Measurements from ENCODE around the gene SNX15.
"Not testable (repeated sequence)": the region's sequence is repeated elsewhere in the genome, so short reads cannot be mapped to it uniquely, and the experiment has no call there.

Gene SNX15, protein sequence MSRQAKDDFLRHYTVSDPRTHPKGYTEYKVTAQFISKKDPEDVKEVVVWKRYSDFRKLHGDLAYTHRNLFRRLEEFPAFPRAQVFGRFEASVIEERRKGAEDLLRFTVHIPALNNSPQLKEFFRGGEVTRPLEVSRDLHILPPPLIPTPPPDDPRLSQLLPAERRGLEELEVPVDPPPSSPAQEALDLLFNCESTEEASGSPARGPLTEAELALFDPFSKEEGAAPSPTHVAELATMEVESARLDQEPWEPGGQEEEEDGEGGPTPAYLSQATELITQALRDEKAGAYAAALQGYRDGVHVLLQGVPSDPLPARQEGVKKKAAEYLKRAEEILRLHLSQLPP

DNA sequence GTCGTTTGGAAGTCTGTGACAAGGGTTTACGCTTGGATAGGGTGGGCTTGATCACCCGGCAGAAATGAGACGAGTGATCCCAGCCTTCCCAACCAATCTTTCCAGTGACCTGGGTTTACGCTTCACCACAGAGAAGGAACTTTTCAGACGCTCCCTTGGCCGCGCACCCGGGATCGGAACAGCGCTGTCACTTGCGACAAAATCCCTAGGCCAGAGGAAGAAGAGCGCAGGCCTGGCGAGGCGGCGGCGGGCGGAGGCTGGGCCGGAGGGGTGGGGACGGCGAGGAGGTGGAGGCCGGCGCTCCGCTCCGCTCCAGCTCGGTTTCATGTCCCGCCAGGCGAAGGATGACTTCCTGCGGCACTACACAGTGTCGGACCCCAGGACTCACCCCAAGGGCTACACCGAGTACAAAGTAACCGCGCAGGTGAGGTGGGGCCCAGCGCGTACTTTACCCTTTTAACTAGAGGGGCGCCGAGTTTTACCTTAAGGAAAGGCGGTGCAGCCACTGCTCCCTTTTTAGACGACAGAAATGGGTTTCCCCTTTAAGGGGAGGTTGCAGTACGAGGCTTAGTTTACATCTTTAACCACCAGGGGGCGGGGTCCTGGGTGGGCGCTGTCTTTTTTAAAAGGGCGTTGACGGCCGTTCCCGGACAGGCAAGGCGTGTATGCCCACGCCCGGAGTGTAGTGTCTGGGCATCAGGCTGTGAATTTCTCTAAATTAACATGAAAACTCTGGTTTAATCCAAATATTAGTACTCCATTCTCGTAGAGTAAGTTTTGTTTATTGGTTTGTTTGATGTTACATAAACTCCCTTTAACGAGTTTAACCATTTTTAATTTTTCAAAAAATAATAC lies at the start of gene SNX15:
Gene SNX15 (plus strand): TSS at position 227 of the 855 bp plus-strand sequence. CDS start 99 bp downstream, at position 326.
- in situ Hi-C loops (cut with MboI; ENCODE audit: low sequenced_read_pairs): no loop called here

DNA sequence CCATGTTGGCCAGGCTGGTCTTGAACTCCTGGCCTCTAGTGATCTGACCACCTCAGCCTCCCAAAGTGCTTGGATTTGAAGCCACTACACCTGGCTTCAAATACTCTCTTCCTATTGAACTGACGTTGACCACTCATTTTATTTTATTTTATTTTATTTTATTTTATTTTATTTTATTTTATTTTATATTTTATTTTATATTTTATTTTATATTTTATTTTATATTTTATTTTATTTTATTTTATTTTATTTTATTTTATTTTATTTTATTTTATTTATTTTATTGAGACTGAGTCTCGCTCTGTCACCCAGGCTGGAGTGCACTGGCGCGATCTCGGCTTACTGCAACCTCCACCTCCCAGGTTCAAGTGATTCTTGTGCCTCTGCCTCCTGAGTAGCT lies 43.9 kb upstream of the SNX15 start:
- in situ Hi-C loops (cut with MboI; ENCODE audit: low sequenced_read_pairs): not testable (repeated sequence)

DNA sequence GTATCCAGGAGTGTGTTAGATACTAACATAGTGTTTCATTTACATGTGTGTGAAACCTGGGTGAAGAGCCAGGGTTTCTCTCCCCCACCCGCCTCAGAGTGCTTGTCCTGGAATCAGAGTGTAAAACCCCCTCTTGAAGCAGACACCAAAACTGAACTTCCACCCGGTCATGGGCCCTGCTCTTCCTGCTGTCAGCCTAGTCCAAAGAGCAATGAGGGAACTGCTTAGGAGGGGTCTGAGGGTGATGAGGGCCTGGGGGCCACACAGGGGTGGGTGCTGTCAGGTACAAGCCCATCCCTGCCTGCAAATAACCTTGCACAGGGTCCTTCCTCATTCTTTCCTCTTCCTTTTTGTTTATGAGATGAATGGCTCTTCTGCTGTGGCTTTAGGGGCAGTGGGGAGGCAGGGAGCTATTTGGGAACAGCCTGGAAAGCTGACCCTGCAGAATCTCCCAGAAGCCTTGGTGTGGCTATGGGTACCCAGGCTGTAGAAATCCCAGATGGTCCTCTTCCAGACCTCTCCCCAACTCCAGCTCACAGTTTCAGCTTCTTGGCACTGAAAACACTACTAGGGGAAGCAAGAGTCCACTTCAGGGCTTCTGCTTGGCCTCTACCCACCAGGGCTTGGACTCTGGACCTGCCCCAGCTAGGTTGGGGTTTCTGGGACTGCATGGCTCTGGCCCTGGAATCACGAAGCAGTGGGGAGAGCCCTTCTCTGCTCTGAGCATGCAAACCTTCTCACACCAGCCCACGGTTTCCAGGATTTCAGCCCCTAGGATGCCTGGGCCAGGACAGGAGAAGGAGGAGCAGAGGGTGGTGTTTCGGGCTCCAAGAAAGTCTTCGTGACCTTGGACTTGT lies 39.0 kb upstream of the SNX15 start:
- in situ Hi-C loops (cut with MboI; ENCODE audit: low sequenced_read_pairs): no loop called here

DNA sequence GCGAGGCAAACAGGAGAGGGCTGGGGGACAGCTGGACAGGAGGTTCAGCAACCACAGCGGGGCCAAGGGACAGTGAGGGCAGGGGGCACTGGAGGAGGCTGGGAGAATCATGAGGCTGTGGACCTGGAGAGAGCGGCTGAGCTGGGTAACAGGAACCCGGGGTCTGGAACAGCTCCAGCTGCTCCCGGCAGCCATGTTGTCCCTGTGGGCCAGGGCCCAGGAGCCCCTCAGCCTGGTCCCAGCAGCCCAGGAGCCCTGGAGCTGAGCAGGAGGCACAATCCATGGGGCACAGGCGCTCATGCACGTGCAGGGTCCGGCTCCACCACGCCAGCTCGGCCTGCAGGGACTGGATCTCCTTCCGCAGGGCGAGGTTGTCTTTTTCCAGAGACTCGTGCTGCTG lies 37.8 kb upstream of the SNX15 start:
- in situ Hi-C loops (cut with MboI; ENCODE audit: low sequenced_read_pairs): no loop called here

DNA sequence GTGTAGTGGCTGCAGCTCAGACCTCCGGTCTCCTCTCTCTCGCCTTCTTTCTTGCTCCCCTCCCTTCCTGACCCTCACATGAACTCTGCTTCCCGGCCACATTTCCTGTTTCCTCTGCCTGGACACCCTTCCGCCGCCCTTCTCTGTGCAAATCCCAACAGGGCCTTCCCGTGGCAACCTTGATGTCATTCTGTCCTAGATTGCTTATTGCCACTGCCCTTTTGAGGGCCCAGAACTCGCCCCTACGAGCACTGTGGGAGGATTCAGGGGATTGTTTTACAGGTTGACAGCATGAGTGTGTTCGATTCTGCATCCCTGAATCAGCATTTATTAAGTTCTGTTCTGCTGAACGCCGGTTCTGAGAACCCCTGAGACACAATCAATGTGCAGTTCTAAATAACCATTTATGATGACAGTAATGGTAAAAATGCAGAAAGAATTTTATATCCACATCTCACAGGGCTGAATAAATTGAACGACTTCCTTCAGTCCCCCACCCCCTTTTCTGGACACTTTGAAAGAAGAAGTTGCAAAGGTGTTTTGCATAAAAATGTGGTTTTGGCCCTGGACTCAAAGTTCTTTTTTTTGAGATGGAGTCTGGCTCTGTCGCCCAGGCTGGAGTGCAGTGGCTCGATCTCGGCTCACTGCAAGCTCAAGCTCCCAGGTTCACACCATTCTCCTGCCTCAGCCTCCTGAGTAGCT lies 36.9 kb upstream of the SNX15 start:
- in situ Hi-C loops (cut with MboI; ENCODE audit: low sequenced_read_pairs): no loop called here

DNA sequence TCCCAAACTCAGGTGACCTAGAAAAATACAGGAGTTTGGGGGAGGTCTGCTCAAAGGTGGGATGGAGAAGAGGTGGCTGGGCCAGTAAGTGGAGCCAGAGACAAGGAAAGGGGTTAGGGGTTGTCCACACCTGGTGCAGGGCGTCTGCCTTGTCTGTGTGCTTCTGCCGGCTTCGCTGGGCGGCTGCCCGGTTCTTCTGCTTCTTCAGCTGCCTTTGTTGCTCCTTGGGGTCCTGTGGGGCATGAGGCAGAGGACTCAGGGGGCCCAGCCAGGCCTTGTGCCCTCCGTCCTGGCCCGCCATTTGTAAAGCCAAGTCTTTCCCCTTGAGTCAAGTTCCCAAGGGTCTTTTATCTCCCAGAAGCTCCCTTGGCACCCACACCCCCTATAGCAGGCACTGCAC lies 32.9 kb upstream of the SNX15 start:
- in situ Hi-C loops (cut with MboI; ENCODE audit: low sequenced_read_pairs): no loop called here

DNA sequence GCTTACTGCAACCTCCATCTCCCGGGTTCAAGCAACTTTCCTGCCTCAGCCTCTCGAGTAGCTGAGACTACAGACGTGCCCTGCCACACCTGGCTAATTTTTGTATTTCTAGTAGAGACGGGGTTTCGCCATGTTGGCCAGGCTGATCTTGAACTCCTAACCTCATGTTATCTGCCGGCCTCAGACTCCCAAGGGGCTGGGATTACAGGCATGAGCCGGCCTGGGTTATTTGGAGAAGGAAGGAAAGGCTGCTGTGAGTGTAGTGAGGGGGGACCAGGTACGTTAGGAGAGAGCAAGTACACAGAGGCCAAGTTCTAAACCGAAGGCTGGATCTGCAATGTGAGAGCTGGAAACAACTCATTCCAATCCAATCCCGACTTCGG lies 30.9 kb upstream of the SNX15 start:
- in situ Hi-C loops (cut with MboI; ENCODE audit: low sequenced_read_pairs): no loop called here

DNA sequence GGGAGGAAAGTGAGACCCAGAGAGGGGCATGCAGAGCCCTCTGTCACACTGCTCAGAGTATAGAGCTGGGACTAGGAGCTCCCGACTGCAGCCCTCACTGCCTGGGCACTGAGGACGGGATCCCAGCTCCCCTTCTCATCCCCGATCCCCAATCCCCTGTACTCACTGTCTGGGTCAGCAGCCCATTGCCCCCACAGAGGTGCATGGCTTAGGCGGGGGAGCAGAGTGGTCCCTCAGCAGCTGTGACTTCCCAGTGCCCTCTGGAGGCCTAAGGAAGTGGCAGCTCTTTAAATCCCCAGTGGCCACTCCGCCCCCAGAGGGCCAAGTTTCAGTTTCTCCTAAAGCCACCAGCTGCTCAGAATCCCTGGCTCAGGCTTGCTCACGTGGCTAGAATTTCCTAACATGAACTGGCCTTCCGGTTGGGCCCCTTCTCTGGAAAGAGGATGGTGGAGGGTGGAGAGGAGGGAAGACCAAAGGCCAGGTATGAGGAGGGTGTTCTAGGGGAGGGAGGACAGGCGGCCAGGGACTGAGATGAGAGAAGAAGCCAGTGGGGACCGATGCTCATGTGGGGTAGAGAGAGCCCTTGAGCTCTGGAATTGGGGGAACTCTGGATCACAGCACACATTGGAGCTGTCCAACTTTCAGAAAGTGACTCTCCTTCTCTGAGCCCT lies 30.4 kb upstream of the SNX15 start, which contains the start of gene BATF2:
Gene BATF2 (minus strand): TSS at position 262 of the 671 bp plus-strand sequence. CDS start 57 bp downstream, at position 205.
- in situ Hi-C loops (cut with MboI; ENCODE audit: low sequenced_read_pairs): no loop called here

DNA sequence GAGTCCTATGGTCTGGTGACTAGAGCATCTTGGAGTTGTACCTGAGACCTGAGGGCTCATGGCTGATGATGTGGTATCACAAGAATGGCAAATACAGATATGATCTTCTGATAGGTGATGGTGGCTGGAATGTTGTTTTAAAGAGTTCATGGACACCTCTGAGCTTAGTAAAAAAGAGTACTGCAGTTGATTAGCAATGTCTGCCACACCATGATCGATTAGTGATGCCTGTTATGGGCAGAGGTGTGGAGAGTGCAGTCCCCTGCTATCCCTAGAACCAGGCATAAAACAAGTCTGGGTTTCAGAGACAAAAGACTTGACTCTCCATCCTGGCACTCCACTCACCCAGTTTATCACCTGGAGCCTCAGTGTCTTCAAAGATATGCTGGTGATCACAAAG lies 29.1 kb upstream of the SNX15 start:
- in situ Hi-C loops (cut with MboI; ENCODE audit: low sequenced_read_pairs): no loop called here

DNA sequence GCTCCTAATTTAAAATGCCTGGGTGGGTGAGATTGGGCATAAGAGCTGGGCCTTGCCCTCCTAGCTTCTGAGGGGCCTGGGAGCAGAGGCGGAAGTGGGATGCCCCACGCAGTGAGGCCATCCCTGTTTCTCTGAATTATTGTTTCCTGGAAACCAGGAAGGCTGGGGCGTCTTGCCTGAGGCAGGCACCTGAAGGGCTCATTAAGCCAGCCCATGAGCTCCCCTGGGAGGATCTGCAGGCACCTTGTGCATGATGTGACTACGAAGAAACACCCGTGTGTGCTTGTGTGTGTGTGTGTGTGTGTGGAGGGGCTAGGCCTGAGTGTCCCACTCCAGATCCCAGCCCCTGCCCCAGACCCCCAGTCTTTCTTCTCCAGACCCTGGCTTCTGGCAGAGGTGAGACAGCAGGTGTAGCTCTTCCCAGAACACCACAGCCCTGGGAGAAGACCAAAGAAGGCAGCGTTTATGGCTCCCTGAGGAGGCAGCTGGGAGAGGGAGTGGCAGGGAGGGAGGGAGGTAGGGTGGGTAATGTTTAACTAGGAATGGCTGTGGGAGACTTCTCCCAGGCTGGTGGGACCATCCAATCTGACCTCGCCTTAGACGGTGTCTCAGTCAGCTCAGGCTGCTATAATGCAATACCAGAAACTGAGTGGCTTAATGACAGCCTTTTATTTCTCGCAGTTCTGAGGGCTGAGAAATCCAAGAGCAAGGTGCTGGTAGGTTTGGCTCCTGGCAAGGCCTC lies 28.4 kb upstream of the SNX15 start:
- in situ Hi-C loops (cut with MboI; ENCODE audit: low sequenced_read_pairs): no loop called here

DNA sequence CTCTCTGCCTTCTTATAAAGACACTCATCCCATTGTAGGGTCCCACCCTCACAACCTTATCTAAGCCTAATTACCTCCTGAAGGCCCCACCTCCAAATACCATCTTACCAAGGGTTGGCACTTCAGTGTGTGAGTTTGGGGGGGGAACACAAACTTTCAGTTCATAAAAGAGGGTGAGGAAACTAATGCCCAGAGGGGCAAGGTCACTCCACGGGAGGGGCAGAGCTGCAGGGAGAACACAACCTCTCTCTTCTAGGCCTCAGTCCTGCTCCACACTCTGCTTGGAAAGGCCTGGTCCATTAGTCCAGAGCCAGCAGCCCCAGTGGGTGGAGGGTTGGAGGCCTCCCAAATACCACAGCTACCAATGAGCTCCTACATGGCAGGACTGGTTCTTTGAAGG lies 27.8 kb upstream of the SNX15 start:
- in situ Hi-C loops (cut with MboI; ENCODE audit: low sequenced_read_pairs): no loop called here

DNA sequence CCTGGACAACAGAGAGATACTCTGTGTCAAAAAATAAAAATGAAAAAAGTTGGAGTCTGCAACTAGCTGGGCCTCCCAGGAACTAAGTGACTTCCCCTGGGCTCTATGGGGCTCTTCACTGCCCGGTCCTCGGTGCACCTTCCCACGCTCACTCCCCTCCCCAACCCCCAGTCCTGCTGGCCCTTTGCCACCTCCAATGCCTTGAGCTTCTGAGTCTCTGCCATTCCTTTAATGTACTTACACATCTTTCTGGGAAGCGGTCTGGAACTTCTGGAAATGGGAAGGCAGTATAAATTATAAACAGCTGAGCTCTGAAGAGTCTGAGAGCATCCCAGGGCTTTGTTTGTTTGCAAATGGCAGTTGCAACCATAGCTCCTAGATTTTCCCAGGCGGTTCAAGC lies 24.5 kb upstream of the SNX15 start:
- in situ Hi-C loops (cut with MboI; ENCODE audit: low sequenced_read_pairs): no loop called here

DNA sequence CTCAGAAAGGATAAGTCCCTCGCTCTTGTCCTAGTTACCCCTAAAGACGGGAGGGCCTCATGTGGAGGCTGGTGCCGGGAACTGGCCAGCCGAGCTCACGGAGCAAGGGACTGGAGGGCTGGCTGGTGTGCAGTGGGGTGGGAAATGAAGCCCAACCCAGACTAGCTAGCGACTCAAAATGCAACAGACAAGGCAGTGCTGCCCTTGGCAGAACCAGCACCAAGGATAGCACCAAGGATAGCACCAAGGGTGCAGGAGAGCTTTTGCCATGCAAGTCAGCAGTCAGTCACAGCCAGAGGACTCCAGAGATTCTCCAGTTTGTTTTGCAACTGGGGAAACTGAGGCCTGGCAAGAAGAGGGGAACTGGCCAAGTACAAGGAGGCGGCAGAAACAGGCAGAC lies 24.0 kb upstream of the SNX15 start:
- in situ Hi-C loops (cut with MboI; ENCODE audit: low sequenced_read_pairs): no loop called here

DNA sequence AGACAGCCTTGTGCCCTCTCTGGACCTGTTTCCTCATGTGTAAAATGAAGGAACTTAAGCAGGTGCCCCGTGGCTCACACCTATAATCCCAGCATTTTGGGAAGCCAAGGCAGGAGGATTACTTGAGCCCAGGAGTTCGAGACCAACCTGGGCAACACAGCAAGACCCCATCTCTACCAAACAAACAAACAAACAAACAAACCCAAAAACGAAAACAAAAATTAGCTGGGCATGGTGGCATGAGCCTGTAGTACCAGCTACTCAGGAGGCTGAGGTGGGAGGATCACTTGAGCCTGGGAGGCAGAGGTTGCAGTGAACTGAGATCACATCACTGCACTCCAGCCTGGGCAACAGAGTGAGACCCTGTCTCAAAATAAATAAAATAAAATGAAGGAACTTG lies 23.3 kb upstream of the SNX15 start:
- in situ Hi-C loops (cut with MboI; ENCODE audit: low sequenced_read_pairs): not testable (repeated sequence)

DNA sequence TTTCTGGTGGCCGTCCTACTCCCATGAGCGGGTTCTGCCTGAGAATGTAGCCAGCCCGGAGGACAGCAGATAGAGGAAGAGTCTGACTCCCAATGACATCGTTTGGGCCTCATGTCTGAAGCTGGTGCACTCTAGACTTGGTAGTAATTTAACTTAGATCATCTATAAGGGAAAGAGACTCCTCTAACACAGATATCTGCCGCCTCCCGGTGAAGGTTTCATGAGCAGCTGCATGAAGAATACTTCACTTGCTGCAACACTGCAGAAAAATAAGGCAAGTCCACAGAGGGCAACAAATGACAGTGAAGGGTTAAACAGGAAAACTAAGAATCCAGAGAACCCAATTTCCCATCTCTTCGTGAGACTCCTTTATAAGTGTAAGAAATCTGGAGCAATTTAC lies 19.2 kb upstream of the SNX15 start:
- in situ Hi-C loops (cut with MboI; ENCODE audit: low sequenced_read_pairs): no loop called here

DNA sequence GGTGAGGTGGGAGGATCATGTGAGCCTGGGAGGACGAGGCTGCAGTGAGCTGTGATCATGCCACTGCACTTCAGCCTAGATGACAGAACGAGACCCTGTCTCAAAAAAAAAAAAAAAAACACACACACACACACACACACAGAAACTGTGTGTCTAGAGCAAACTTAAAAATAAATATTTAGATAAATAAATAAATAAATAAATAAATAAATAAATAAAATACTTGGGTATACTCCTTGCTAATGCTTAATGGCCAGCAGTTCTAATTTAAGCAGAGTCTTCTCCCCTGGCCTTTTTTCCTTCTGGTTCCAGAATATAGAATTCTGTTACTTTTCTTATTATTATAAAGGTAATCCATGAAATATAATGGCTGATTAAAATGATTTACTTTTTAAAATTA lies 18.4 kb upstream of the SNX15 start:
- in situ Hi-C loops (cut with MboI; ENCODE audit: low sequenced_read_pairs): no loop called here

DNA sequence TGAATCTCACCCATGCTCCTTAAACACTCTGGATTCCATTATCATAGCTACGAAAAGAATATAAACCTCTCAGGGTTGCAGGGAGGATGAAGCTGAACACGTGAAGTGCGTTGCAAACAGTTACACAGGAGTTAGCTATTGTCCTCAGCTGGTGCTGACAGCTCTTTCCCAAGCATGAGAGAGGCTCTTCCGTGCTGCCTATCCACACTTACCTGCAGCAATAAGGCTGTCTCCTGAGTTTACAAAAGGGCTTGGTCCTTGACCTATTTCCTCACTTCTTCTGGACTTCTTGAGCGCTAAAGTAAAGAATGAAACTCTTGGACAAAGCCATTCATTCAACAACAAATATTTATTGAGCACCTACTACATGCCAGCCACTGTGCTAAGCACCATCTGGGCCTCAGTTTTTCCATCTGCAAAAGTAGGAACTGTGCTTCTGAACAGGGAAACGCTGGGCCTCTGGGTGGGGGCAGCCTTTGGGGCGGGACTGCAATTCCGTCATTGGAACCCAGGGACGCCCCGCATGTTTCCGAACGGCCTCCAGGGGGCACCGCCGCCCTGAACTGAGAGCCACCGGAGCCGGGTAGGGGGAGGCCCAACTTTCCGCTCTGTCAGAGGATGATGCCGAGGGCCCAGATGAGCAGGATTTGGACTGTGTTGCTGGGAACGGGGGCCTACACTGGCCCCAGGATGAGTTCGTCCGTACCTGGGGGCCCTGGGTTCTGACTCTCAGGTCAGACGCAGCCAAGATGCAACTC lies 13.9 kb upstream of the SNX15 start:
- in situ Hi-C loops (cut with MboI; ENCODE audit: low sequenced_read_pairs): no loop called here

DNA sequence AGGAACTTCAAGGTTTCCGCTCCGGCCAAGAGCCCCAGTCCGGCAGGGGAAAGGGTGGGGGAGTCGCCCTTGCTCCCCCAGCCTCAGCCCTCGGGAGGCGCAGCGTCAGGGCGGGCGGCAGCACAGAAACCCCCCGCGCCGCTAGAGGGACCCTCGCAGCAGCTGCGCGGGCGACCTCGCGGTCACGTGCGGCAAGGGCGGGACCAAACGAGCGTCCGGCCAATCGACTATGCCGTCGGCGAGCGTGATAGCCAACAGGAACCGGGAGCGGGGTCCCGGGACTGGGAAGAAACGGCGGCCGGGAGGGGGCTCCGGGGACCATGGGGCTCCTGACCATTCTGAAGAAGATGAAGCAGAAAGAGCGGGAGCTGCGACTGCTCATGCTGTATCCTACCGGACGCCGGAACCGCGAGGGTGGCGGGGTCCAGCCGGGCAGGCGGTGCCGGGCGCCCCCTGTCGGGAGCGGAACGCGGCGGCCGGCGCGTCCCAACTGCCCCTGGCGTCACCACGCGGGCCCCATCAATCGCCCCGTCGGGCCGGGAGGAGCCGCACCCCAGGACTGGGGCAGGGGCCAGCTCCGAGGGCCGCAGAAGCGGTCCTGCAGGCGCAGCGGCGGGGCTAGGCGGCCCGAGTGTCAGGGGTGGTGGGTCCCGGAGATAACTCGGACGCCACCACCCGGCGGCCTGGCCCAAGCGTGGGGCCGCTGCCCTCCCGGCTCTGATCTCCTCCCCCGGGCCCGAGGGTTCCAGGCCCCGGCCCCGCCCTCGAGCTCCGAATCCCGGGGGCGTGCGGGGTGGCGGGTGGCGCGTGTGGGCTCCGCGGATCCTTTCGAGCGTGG lies 13.1 kb upstream of the SNX15 start, which contains the start of gene ARL2:
Gene ARL2 (plus strand): TSS at position 273 of the 838 bp plus-strand sequence. CDS start 48 bp downstream, at position 321.
- in situ Hi-C loops (cut with MboI; ENCODE audit: low sequenced_read_pairs): no loop called here
